B cell (primary cell): Measurements from ENCODE around the gene NWD2. TPM values are rescaled to one million over a fixed set of nuclear protein-coding genes. Genes with fewer than 3 reads are reported as not detected.

ENCODE experiments used
- ATAC-seq: fragments of 200-7000 bp; cut with Tn5 transposase; one replicate; pipeline ENCODE4 v1.10.0; 2021; ENCODE audit warnings: low read depth, mild to moderate bottlenecking, moderate number of reproducible peaks, moderate library complexity
- CTCF ChIA-PET: fragments of 350-600 bp; sonication (Branson Sonifier 250); formaldehyde crosslinking; loops from one replicate; lab custom pipeline; 2021; ENCODE audit warnings: antibody characterized with exemption, inconsistent platforms; lab: Charles Lee
- POLR2A ChIA-PET: fragments of 350-600 bp; sonication (Branson Sonifier 250); formaldehyde crosslinking; loops from one replicate; lab custom pipeline; 2021; ENCODE audit warnings: antibody characterized with exemption; lab: Charles Lee
- DNase-seq: peaks from one replicate; pipeline ENCODE4 v3.0.0; 2013
- H2AFZ ChIP-seq: 2 replicates; pipeline ENCODE4 v1.6.1; 2012; ENCODE audit warnings: mild to moderate bottlenecking, low read depth, low read length; ENCODE audit not compliant: insufficient read depth, poor library complexity, severe bottlenecking
- H3K27ac ChIP-seq, 2 donors: 1 replicate in 1 of 2; 2 replicates in 1 of 2; pipeline ENCODE4 v1.5.1; 2012 to 2013; ENCODE audit warnings: low read length in 2 of 2, mild to moderate bottlenecking in 2 of 2, moderate library complexity in 1 of 2
- H3K27me3 ChIP-seq, 4 experiments: fragments of 200-600 bp in 1 of 4; sonication (generic) in 1 of 4; replicated peaks in 1 of 4; 1 replicate in 2 of 4; 2 replicates in 2 of 4; pipeline versions ENCODE4 v1.6.1 to v1.7.0; 2013 to 2016; ENCODE audit warnings: low read length in 3 of 4, mild to moderate bottlenecking in 2 of 4, mixed read lengths in 1 of 4, moderate library complexity in 1 of 4; ENCODE audit not compliant: insufficient read depth in 4 of 4, control insufficient read depth in 3 of 4; ENCODE audit errors: control extremely low read depth in 1 of 4
- H3K36me3 ChIP-seq, 2 experiments: replicated peaks in 1 of 2; 1 replicate in 1 of 2; 2 replicates in 1 of 2; pipeline versions ENCODE4 v1.6.1 to v1.7.1; 2013; ENCODE audit warnings: low read length in 1 of 2; ENCODE audit not compliant: insufficient read depth in 2 of 2, control insufficient read depth in 1 of 2; ENCODE audit errors: control extremely low read depth in 1 of 2, extremely low read depth in 1 of 2
- H3K4me1 ChIP-seq, 2 donors: fragments of 200-600 bp in 1 of 2; sonication (generic) in 1 of 2; 1 replicate in 1 of 2; 2 replicates in 1 of 2; pipeline versions ENCODE4 v1.5.1 to v1.6.1; 2013 to 2017; ENCODE audit warnings: low read length in 2 of 2; ENCODE audit not compliant: control insufficient read depth in 2 of 2, insufficient read depth in 2 of 2
- H3K4me2 ChIP-seq: replicated peaks from 2 replicates; pipeline ENCODE3; 2012; ENCODE audit warnings: mild to moderate bottlenecking, low read depth, low read length; ENCODE audit not compliant: poor library complexity, severe bottlenecking
- H3K4me3 ChIP-seq, 5 experiments: fragments of 200-600 bp in 1 of 5; sonication (generic) in 1 of 5; 1 replicate in 3 of 5; 2 replicates in 2 of 5; pipeline versions ENCODE4 v1.5.1 to v1.7.0; 2011 to 2016; ENCODE audit warnings: low read length in 4 of 5, mild to moderate bottlenecking in 4 of 5, low read depth in 2 of 5, control low read depth in 1 of 5, moderate library complexity in 1 of 5; ENCODE audit not compliant: insufficient read depth in 1 of 5; ENCODE audit errors: control extremely low read depth in 1 of 5, extremely low read depth in 1 of 5
- H3K79me2 ChIP-seq: fragments of 200-600 bp; sonication (generic); one replicate; pipeline ENCODE4 v1.6.0; 2016; ENCODE audit warnings: low read length; ENCODE audit not compliant: control insufficient read depth, insufficient read depth
- H3K9ac ChIP-seq: fragments of 200-600 bp; sonication (generic); 2 replicates; pipeline ENCODE4 v1.6.1; 2017; ENCODE audit warnings: mild to moderate bottlenecking, low read length, moderate library complexity
- H3K9me3 ChIP-seq, 3 donors: one replicate each; pipeline versions ENCODE4 v1.6.1 to v1.7.1; 2013; ENCODE audit warnings: low read length in 2 of 3; ENCODE audit not compliant: control insufficient read depth in 2 of 3, insufficient read depth in 1 of 3; ENCODE audit errors: control extremely low read depth in 1 of 3
- H4K20me1 ChIP-seq: 2 replicates; pipeline ENCODE4 v1.6.0; 2012; ENCODE audit warnings: mild to moderate bottlenecking, low read length; ENCODE audit not compliant: insufficient read depth, control insufficient read depth, poor library complexity, severe bottlenecking
- H3K27ac Mint-ChIP-seq: one replicate; pipeline ENCODE4 v1.8.0; 2021; ENCODE audit warnings: mixed read lengths
- H3K27me3 Mint-ChIP-seq: one replicate; pipeline ENCODE4 v1.8.0; 2021; ENCODE audit warnings: mixed read lengths
- H3K4me1 Mint-ChIP-seq: one replicate; pipeline ENCODE4 v1.8.0; 2021; ENCODE audit warnings: mixed read lengths
- H3K4me3 Mint-ChIP-seq: one replicate; pipeline ENCODE4 v1.8.0; 2021; ENCODE audit warnings: mixed read lengths
- H3K9me3 Mint-ChIP-seq: one replicate; pipeline ENCODE4 v1.8.0; 2022; ENCODE audit warnings: mixed read lengths; ENCODE audit not compliant: insufficient read depth
- EZH2 ChIP-seq: IDR thresholded peaks from 2 replicates; pipeline ENCODE4 v1.6.1; 2012; ENCODE audit warnings: borderline replicate concordance, low read depth, mild to moderate bottlenecking, moderate library complexity, low read length; ENCODE audit not compliant: insufficient read depth, poor library complexity, severe bottlenecking
- WGBS: methylation state at CpG from one replicate; pipeline ENCODE4 v1.1.5; 2013; ENCODE audit warnings: missing lambda C conversion rate; ENCODE audit not compliant: insufficient coverage; 5-methylcytosine and 5-hydroxymethylcytosine counted together
- intact Hi-C: fragments of 100-400 bp; cut with micrococcal nuclease; formaldehyde crosslinking; loops from one replicate; pipeline ENCODE4 v1.10.0; 2022
- polyA plus RNA-seq: library from polyadenylated mRNA; depleted of rRNA; stranded (reverse); fragments of >200 nt; gene quantifications from 2 replicates; pipeline ENCODE4 v1.2.3, GENCODE V29; 2012
- total RNA-seq, 2 donors: library from RNA; stranded (reverse); fragments of 120-200 nt in 1 of 2; gene quantifications; 1 replicate in 1 of 2; 2 replicates in 1 of 2; pipeline versions ENCODE4 v1.2.3 to v1.2.4, GENCODE V29; 2013 to 2022
- TF ChIP-seq, protein P1 (sequence below): fragments of 200-600 bp; IDR thresholded peaks from one replicate; pipeline ENCODE4 v1.8.0; 2022; ENCODE audit warnings: antibody characterized with exemption, mild to moderate bottlenecking

The NWD2 gene
- total and polyA plus RNA-seq, 2 donors (not counting 1 experiment from before 2014, with no cell fraction given) = not detected

DNA sequence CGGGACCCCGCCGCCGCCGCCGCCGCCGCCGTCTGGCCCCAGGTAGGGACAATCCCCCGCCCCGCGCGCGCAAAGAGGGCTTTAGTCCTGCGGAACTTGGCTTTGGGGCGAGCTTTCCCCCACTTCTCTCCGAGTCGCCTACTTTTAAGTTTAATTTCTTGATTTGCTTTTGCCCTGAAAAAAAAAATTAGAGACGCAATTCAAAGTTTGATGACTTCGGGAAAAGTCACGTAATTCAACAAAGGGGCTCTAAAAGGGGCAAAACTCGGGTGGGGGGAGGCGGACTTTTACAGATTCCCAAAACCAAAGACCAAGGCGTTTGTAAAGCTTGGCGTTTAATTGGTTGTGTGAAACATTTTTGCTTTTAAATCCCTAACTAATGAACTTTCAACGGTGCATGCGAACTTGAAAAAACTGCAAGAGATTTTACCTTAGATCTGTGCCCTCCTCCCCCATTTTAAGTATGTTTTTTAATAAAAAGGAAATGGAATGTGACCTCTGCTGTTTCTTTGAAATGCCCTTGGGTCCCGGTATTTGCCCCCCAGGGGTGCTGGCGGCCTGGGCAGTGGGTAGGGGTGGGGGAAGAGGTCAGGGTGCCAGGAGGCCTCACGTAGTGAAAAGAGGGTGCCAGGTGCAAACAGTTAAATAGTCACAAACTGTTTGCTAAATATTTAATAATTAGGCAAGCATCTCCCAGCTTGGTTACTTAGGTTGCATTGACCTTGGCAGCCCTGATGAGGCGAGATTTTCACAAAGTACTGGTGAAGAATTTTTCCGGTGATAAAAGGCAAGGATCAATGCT lies 209.7 kb downstream of the NWD2 start:
- H3K27me3 Mint-ChIP-seq = peaks cover 67% of the 10 kb centered on the region
- H3K27ac Mint-ChIP-seq = no peak overlapping the region

More for the DNA sequence above, 209.7 kb downstream of the NWD2 start:
- no peaks in the 10 kb centered on the region for H4K20me1 ChIP-seq
- no peaks in the 10 kb centered on the region for H3K79me2 ChIP-seq
- intact Hi-C loops = loop anchor here (5.0 kb wide), 1 partner anchor 113 kb away; no protein-coding TSS in a partner anchor
- no peak for TF ChIP-seq EZH2
- TF ChIP-seq, protein P1, sequence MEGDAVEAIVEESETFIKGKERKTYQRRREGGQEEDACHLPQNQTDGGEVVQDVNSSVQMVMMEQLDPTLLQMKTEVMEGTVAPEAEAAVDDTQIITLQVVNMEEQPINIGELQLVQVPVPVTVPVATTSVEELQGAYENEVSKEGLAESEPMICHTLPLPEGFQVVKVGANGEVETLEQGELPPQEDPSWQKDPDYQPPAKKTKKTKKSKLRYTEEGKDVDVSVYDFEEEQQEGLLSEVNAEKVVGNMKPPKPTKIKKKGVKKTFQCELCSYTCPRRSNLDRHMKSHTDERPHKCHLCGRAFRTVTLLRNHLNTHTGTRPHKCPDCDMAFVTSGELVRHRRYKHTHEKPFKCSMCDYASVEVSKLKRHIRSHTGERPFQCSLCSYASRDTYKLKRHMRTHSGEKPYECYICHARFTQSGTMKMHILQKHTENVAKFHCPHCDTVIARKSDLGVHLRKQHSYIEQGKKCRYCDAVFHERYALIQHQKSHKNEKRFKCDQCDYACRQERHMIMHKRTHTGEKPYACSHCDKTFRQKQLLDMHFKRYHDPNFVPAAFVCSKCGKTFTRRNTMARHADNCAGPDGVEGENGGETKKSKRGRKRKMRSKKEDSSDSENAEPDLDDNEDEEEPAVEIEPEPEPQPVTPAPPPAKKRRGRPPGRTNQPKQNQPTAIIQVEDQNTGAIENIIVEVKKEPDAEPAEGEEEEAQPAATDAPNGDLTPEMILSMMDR = no peak
- no peaks in the 10 kb centered on the region for H3K36me3 ChIP-seq
- H3K4me3 Mint-ChIP-seq = peak overlapping the region; percentile 55
- no peak overlapping the region for H3K27ac ChIP-seq
- peaks cover 15% of the 10 kb centered on the region for H3K4me1 Mint-ChIP-seq
- H3K4me2 ChIP-seq = peak overlapping the region; percentile 81
- no peak for ATAC-seq
- peaks cover 12 to 17% of the 10 kb centered on the region in 2 donors for H3K4me1 ChIP-seq
- POLR2A ChIA-PET = no interaction called here
- peak overlapping the region; percentile 59 for H3K9ac ChIP-seq
- peaks cover 0 to 36% (median 35%) of the 10 kb centered on the region in 4 experiments for H3K27me3 ChIP-seq
- no peaks in the 10 kb centered on the region for H3K9me3 Mint-ChIP-seq
- CTCF ChIA-PET = no interaction called here
- WGBS = 6% methylated on average over 16 of the region's 32 CpGs
- peak overlapping the region; percentile 65 for H2AFZ ChIP-seq
- no peaks in the 10 kb centered on the region for H3K9me3 ChIP-seq
- H3K4me3 ChIP-seq = peak overlapping the region in 4 of 5 experiments; percentile 7 to 55 (median 38)
- DNase-seq = no peak
